Neuronal stem cell (in vitro differentiated cells): ENCODE results near the gene ENOPH1.

Experiments
- DNase-seq: peaks from one replicate; pipeline ENCODE4 v3.0.0-alpha.2; 2013; ENCODE audit warnings: low spot score
- H2AFZ ChIP-seq: one replicate; pipeline ENCODE4 v1.6.1; 2013; ENCODE audit warnings: mild to moderate bottlenecking, low read length, inconsistent platforms
- H2AK5ac ChIP-seq: 2 replicates; pipeline ENCODE4 v1.6.1; 2013; ENCODE audit warnings: low read depth, mild to moderate bottlenecking, inconsistent platforms, low read length, moderate library complexity, mixed read lengths
- H2BK120ac ChIP-seq: 2 replicates; pipeline ENCODE4 v1.6.1; 2013; ENCODE audit warnings: low read depth, mild to moderate bottlenecking, inconsistent platforms, low read length, moderate library complexity, mixed read lengths
- H2BK12ac ChIP-seq: one replicate; pipeline ENCODE4 v1.6.1; 2013; ENCODE audit warnings: low read length, inconsistent platforms
- H2BK15ac ChIP-seq: 2 replicates; pipeline ENCODE4 v1.6.1; 2013; ENCODE audit warnings: mild to moderate bottlenecking, low read length, inconsistent platforms, mixed read lengths
- H2BK5ac ChIP-seq: one replicate; pipeline ENCODE4 v1.6.1; 2013; ENCODE audit warnings: inconsistent platforms, mild to moderate bottlenecking, low read length, moderate library complexity
- H3K14ac ChIP-seq: one replicate; pipeline ENCODE4 v1.6.1; 2013; ENCODE audit warnings: low read length, inconsistent platforms
- H3K18ac ChIP-seq: 2 replicates; pipeline ENCODE4 v1.6.1; 2013; ENCODE audit warnings: low read length, inconsistent platforms
- H3K23ac ChIP-seq: 2 replicates; pipeline ENCODE4 v1.6.1; 2013; ENCODE audit warnings: low read depth, mild to moderate bottlenecking, mixed read lengths, low read length, inconsistent platforms; ENCODE audit not compliant: poor library complexity
- H3K27ac ChIP-seq: replicated peaks from 3 replicates; pipeline ENCODE4 v1.5.1; 2013; ENCODE audit warnings: low read length, inconsistent platforms
- H3K27me3 ChIP-seq, 3 experiments: 2 replicates each; pipeline ENCODE4 v1.6.1; 2013; ENCODE audit warnings: low read length in 3 of 3, mild to moderate bottlenecking in 2 of 3, inconsistent platforms in 1 of 3, low read depth in 1 of 3, mixed read lengths in 1 of 3, moderate library complexity in 1 of 3; ENCODE audit not compliant: control insufficient read depth in 3 of 3, insufficient read depth in 3 of 3
- H3K36me3 ChIP-seq, 2 donors: replicated peaks in 1 of 2; 2 replicates each; pipeline ENCODE4 v1.6.1; 2013; ENCODE audit warnings: low read length in 2 of 2; ENCODE audit not compliant: control insufficient read depth in 2 of 2, insufficient read depth in 2 of 2
- H3K4ac ChIP-seq: 2 replicates; pipeline ENCODE4 v1.6.1; 2013; ENCODE audit warnings: inconsistent platforms, mild to moderate bottlenecking, low read length, moderate library complexity
- H3K4me1 ChIP-seq, 2 donors: 1 replicate in 1 of 2; 2 replicates in 1 of 2; pipeline ENCODE4 v1.6.1; 2013; ENCODE audit warnings: low read length in 2 of 2, low read depth in 1 of 2; ENCODE audit not compliant: control insufficient read depth in 2 of 2, insufficient read depth in 1 of 2
- H3K4me2 ChIP-seq: one replicate; pipeline ENCODE4 v1.6.1; 2013; ENCODE audit warnings: mild to moderate bottlenecking, low read length, inconsistent platforms; ENCODE audit not compliant: insufficient read depth, poor library complexity, severe bottlenecking
- H3K4me3 ChIP-seq, 2 donors: 2 replicates each; pipeline ENCODE4 v1.5.1; 2013; ENCODE audit warnings: low read length in 2 of 2, mild to moderate bottlenecking in 2 of 2, inconsistent platforms in 1 of 2, moderate library complexity in 1 of 2
- H3K79me1 ChIP-seq: one replicate; pipeline ENCODE4 v1.6.1; 2013; ENCODE audit warnings: low read depth, mild to moderate bottlenecking, inconsistent platforms, low read length, moderate library complexity
- H3K9ac ChIP-seq: one replicate; pipeline ENCODE4 v1.6.1; 2013; ENCODE audit warnings: mild to moderate bottlenecking, low read depth, low read length, inconsistent platforms; ENCODE audit not compliant: poor library complexity
- H3K9me3 ChIP-seq, 2 donors: replicated peaks in 1 of 2; 2 replicates each; pipeline versions ENCODE3 to v1.6.1; 2013; ENCODE audit warnings: low read length in 2 of 2, mild to moderate bottlenecking in 2 of 2, inconsistent platforms in 1 of 2, low read depth in 1 of 2, mixed read lengths in 1 of 2, moderate library complexity in 1 of 2; ENCODE audit not compliant: control insufficient read depth in 2 of 2, insufficient read depth in 1 of 2
- H4K8ac ChIP-seq: one replicate; pipeline ENCODE4 v1.6.1; 2013; ENCODE audit warnings: low read depth, mild to moderate bottlenecking, inconsistent platforms, low read length, moderate library complexity
- H4K91ac ChIP-seq: one replicate; pipeline ENCODE4 v1.6.1; 2013; ENCODE audit warnings: low read length, low read depth, mild to moderate bottlenecking, inconsistent platforms; ENCODE audit not compliant: poor library complexity
- WGBS, 2 donors: extraction: QIAGEN DNeasy Blood & Tissue Kit; methylation state at CpG; one replicate each; pipeline ENCODE4 v1.1.7; 2013; ENCODE audit warnings: missing lambda C conversion rate in 2 of 2, mixed read lengths in 1 of 2; ENCODE audit not compliant: insufficient read length in 2 of 2, insufficient replicate concordance in 1 of 2; ENCODE audit errors: extremely low coverage in 2 of 2; 5-methylcytosine and 5-hydroxymethylcytosine counted together

ENOPH1 gene

DNA sequence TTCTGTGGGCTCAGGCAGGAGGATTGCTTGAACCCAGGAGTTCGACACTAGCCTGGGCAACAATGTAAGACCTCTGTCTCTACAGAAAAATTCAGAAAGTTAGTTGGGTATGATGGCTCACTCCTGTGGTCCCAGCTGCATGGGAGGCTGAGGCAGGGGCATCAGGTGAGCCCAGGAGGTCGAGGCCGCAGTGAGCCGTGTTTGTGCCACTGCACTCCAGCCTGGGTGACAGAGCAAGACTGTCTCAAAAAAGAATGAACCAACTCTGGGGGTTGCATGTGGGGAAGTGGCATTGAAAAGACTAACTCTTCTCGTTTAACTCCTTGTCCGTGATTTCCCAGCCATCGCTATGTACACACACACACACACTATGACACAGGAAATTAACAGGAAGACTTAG, 26.9 kb downstream of the ENOPH1 start:
- Histone ChIP-seq H3K18ac (no peak overlapping the region), H2AFZ (no peak overlapping the region), H3K4ac (no peak overlapping the region), H3K4me2 (no peak overlapping the region), H3K79me1 (no peaks in the 10 kb centered on the region), H3K36me3 (peaks cover 13 to 96% of the 10 kb centered on the region in 2 donors), H3K27me3 (no peaks in the 10 kb centered on the region), H4K91ac (no peak overlapping the region), H3K9ac (no peak overlapping the region), H3K4me1 (no peaks in the 10 kb centered on the region), H3K9me3 (no peaks in the 10 kb centered on the region), H2BK5ac (no peak overlapping the region), H3K27ac (no peak overlapping the region), H2BK15ac (no peak overlapping the region), H2BK12ac (no peak overlapping the region), H2AK5ac (no peak overlapping the region), H2BK120ac (no peak overlapping the region), H3K4me3 (no peak overlapping the region), H3K14ac (no peak overlapping the region), H3K23ac (no peak overlapping the region), H4K8ac (no peak overlapping the region)
- no peak for DNase-seq
- WGBS, 2 donors, result no CpG with 5 or more reads among the region's 7 CpGs

DNA sequence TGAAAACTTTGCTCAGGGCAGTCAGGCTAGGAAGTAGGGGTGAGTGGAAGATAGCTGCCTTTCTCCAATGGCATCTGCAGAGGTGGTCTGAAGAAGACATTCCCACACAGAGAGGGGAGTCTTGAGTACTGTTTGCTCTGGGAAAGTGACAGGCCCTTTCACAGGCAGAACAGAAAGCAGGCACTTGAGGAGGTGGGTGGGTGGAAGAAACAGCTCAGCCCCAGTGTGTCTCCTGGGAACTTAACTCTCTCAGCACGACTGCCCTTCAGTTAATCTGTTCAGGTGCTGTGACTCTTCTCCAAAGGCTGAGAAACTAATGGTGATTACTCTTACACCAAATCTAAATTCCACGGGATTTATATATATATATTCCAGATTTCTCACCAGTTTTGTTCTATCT, 28.3 kb downstream of the ENOPH1 start:
- no peak overlapping the region for H3K4me3 ChIP-seq
- H3K4me2 ChIP-seq, result no peak overlapping the region
- H3K4me1 ChIP-seq, result no peaks in the 10 kb centered on the region
- H2AK5ac ChIP-seq, result no peak overlapping the region
- peaks cover 16 to 97% of the 10 kb centered on the region in 2 donors for H3K36me3 ChIP-seq
- no peak overlapping the region for H3K14ac ChIP-seq
- H3K79me1 ChIP-seq, result no peaks in the 10 kb centered on the region
- H3K4ac ChIP-seq, result no peak overlapping the region
- H3K9me3 ChIP-seq, result no peaks in the 10 kb centered on the region
- H2BK15ac ChIP-seq, result no peak overlapping the region
- H3K27me3 ChIP-seq, result no peaks in the 10 kb centered on the region
- no peak overlapping the region for H4K8ac ChIP-seq
- H3K23ac ChIP-seq, result no peak overlapping the region
- no peak overlapping the region for H2AFZ ChIP-seq
- no peak overlapping the region for H3K18ac ChIP-seq
- no peak overlapping the region for H2BK12ac ChIP-seq
- no peak overlapping the region for H3K9ac ChIP-seq
- H3K27ac ChIP-seq, result no peak overlapping the region
- no peak overlapping the region for H4K91ac ChIP-seq
- no peak overlapping the region for H2BK5ac ChIP-seq
- H2BK120ac ChIP-seq, result no peak overlapping the region
- WGBS, 2 donors, result no CpG with 5 or more reads among the region's 2 CpGs
- DNase-seq, result no peak

DNA sequence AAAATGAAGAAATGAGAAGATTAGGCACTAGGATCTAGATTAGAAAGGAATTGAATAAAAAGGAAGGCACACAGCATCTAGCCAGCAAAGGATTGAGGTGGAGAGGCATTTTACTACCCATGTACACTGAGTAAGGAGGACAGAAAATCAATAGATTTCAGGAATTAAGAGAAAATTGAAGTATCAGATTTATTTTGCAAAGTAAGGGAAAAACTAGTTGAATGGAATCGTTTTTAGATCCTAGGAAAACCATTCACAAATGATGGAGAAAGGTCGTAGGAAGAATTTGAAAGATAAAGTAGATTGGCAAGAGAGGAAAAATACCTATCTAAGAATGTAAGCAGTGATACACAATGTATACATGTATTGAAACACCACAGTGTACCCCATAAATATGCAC, 31.3 kb downstream of the ENOPH1 start:
- Histone ChIP-seq H2BK12ac (no peak overlapping the region), H3K4me1 (no peaks in the 10 kb centered on the region), H3K18ac (no peak overlapping the region), H2BK120ac (no peak overlapping the region), H3K4ac (no peak overlapping the region), H3K4me2 (no peak overlapping the region), H3K14ac (no peak overlapping the region), H3K23ac (no peak overlapping the region), H2BK15ac (no peak overlapping the region), H4K91ac (no peak overlapping the region), H3K9ac (no peak overlapping the region), H2AK5ac (no peak overlapping the region), H3K79me1 (no peaks in the 10 kb centered on the region), H3K27me3 (no peaks in the 10 kb centered on the region), H3K4me3 (no peak overlapping the region), H4K8ac (no peak overlapping the region), H3K36me3 (peaks cover 13 to 80% of the 10 kb centered on the region in 2 donors), H2BK5ac (no peak overlapping the region), H2AFZ (no peak overlapping the region), H3K9me3 (no peaks in the 10 kb centered on the region), H3K27ac (no peak overlapping the region)
- WGBS, 2 donors, result no CpG with 5 or more reads among the region's 2 CpGs
- DNase-seq, result no peak

DNA sequence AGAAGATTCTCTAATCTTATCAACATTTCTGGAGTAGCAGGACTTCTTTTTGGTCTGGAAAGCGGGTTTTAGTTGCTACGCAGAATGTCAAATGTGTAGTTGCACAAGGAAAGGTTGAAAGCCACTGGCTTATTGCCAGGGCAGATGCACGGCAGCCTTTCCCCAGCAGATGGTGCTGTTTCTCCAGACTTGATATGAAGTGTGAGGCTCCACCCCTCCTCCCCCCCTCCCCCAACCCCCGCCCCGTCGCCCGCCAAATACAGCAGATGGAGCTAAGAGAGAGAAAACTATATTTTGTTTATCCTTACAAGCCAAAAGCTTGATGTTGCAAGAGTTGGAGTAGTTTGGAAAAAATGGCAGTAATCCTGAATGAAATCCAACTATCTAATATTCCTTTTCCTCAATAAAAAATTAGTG, 32.0 kb downstream of the ENOPH1 start:
- Histone ChIP-seq H2BK5ac (no peak overlapping the region), H2BK120ac (no peak overlapping the region), H3K9ac (no peak overlapping the region), H3K4ac (no peak overlapping the region), H2BK15ac (no peak overlapping the region), H3K23ac (no peak overlapping the region), H3K14ac (no peak overlapping the region), H3K79me1 (no peaks in the 10 kb centered on the region), H3K4me1 (no peaks in the 10 kb centered on the region), H3K27ac (no peak overlapping the region), H3K36me3 (peaks cover 10 to 80% of the 10 kb centered on the region in 2 donors), H4K91ac (no peak overlapping the region), H4K8ac (no peak overlapping the region), H2AK5ac (no peak overlapping the region), H3K27me3 (no peaks in the 10 kb centered on the region), H3K4me3 (no peak overlapping the region), H3K18ac (no peak overlapping the region), H3K4me2 (no peak overlapping the region), H2AFZ (no peak overlapping the region), H3K9me3 (no peaks in the 10 kb centered on the region), H2BK12ac (no peak overlapping the region)
- DNase-seq, result peak; percentile 82
- no CpG with 5 or more reads among the region's 7 CpGs for WGBS, 2 donors
